Cerebellar nuclear complex (tissue), 1 donor: Measurements from ENCODE around the gene SLU7.
"Not testable (repeated sequence)": the region's sequence is repeated elsewhere in the genome, so short reads cannot be mapped to it uniquely, and the experiment has no call there.

Source experiments
- DNase-seq, 2 experiments: peaks; one replicate each; lab custom pipeline; 2025; lab: John Stamatoyannopoulos, UW

SLU7 gene

GRCh38 chr5:160450164-160450932 lies 31.5 kb upstream of the SLU7 start:
- no peak for DNase-seq

GRCh38 chr5:160449458-160449857 lies 30.6 kb upstream of the SLU7 start:
- no peak for DNase-seq

GRCh38 chr5:160448886-160449285 lies 30.0 kb upstream of the SLU7 start:
- DNase-seq, result no peak

- DNase-seq, result no peak
These were observed 26.9 kb upstream of the SLU7 start for GRCh38 chr5:160445751-160446150.

GRCh38 chr5:160445132-160445531 lies 26.3 kb upstream of the SLU7 start:
- DNase-seq, result no peak

- no peak for DNase-seq
These were observed 25.5 kb upstream of the SLU7 start for GRCh38 chr5:160444407-160444806.

- DNase-seq, result no peak
These were observed 24.0 kb upstream of the SLU7 start for GRCh38 chr5:160442824-160443431.

- DNase-seq, result no peak
These were observed 22.5 kb upstream of the SLU7 start for GRCh38 chr5:160441311-160441781.

- DNase-seq, result peak in 1 of 2 experiments; percentile 54
These were observed 20.3 kb upstream of the SLU7 start for GRCh38 chr5:160439205-160439600.

GRCh38 chr5:160438316-160439204 lies 19.7 kb upstream of the SLU7 start:
- DNase-seq, result peak in 1 of 2 experiments; percentile 55

GRCh38 chr5:160437271-160437670 lies 18.4 kb upstream of the SLU7 start:
- no peak for DNase-seq

- not testable (repeated sequence) for DNase-seq
These were observed 17.8 kb upstream of the SLU7 start for GRCh38 chr5:160436661-160437060.

GRCh38 chr5:160436017-160436416 lies 17.1 kb upstream of the SLU7 start:
- no peak for DNase-seq

GRCh38 chr5:160435532-160435931 lies 16.7 kb upstream of the SLU7 start:
- no peak for DNase-seq

- DNase-seq, result no peak
These were observed 15.2 kb upstream of the SLU7 start for GRCh38 chr5:160434022-160434531.

- no peak for DNase-seq
These were observed 13.9 kb upstream of the SLU7 start for GRCh38 chr5:160432787-160433186.

- no peak for DNase-seq
These were observed 13.3 kb upstream of the SLU7 start for GRCh38 chr5:160432196-160432595.

GRCh38 chr5:160427607-160428006 lies 8.7 kb upstream of the SLU7 start:
- no peak for DNase-seq

GRCh38 chr5:160423099-160423498 lies 4.2 kb upstream of the SLU7 start:
- no peak for DNase-seq

GRCh38 chr5:160421625-160422258 lies 2.9 kb upstream of the SLU7 start, which contains the start of gene PTTG1:
Gene PTTG1, plus strand, starts transcription at chr5:160421855. Its CDS starts 458 bp downstream, at chr5:160422313.
- peak in 1 of 2 experiments; percentile 50 for DNase-seq

- no peak for DNase-seq
These were observed 1.4 kb upstream of the SLU7 start for GRCh38 chr5:160420331-160420610.
